Measurements from ENCODE around the gene PRSS38.
"Not testable (repeated sequence)": the region's sequence is repeated elsewhere in the genome, so short reads cannot be mapped to it uniquely, and the experiment has no call there.

Gene PRSS38

DNA sequence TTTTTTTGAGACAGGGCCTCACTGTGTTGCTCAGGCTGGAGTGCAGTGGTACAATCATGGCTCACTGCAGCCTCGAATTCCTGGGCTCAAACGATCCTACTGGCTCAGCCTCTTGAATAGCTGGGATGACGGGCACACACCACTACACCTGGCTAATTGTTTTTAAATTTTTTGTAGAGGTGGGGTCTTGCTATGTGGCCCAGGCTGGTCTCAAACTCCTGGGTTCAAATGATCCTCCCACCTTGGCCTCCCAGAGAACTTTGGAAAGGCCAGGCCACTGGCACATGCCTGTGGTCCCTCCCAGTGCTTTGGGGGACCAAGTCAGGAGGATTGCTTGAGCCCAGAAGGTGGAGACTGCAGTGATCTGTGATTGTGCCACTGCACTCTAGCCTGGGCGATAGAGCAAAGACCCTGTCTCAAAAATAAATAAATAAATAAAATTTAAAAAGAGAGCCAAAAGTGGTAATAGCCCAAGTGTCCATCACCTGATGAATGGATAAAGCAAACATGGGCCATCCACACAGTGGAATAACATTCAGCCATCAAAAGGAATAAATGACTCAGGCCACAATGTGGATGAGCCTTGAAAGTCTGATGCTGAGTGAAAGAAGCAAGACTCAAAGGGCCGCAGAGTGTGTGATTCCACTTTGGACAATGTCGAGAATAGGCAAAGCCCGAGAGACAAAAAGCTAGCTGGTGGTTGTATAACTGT is 40.8 kb downstream of the PRSS38 start:
- H3K4me3 ChIP-seq (ENCODE audit: low read depth, low read length): no peak overlapping the region
- TF ChIP-seq, protein P1, sequence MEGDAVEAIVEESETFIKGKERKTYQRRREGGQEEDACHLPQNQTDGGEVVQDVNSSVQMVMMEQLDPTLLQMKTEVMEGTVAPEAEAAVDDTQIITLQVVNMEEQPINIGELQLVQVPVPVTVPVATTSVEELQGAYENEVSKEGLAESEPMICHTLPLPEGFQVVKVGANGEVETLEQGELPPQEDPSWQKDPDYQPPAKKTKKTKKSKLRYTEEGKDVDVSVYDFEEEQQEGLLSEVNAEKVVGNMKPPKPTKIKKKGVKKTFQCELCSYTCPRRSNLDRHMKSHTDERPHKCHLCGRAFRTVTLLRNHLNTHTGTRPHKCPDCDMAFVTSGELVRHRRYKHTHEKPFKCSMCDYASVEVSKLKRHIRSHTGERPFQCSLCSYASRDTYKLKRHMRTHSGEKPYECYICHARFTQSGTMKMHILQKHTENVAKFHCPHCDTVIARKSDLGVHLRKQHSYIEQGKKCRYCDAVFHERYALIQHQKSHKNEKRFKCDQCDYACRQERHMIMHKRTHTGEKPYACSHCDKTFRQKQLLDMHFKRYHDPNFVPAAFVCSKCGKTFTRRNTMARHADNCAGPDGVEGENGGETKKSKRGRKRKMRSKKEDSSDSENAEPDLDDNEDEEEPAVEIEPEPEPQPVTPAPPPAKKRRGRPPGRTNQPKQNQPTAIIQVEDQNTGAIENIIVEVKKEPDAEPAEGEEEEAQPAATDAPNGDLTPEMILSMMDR (IDR thresholded peaks at IDR 0.05; ENCODE audit: borderline replicate concordance, insufficient read depth, low read depth, low read length): no peak

GRCh38 chr1:227864882-227865281 is 49.4 kb downstream of the PRSS38 start:
- H3K4me3 ChIP-seq (ENCODE audit: low read depth, low read length): no peak overlapping the region
- TF ChIP-seq, protein P1 (IDR thresholded peaks at IDR 0.05; ENCODE audit: borderline replicate concordance, insufficient read depth, low read depth, low read length): no peak

DNA sequence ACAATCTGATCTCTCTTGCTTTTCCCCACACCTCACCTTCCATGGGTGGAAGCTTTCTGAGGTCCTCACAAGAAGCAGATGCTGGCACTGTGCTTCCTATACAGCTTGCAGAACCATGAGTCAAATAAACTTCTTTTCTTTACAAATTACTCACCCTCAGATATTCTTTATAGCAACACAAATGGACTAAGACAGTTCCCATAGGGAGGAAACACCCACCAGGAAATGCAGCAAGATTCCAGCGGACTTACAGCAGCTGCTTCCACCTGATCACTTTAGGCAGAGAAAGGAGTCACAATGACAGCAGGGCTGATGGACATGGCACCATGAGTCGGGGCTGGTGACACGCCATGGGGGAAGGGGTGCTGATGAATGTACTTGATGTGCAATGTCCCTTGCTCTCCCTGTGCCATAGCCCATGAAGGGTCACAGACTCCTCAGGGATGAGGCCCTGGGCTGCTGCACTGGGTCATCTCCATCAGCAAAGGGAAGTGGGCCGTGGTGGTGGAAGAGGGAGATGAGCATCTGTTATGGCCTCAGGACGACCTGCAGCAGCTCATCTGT is 53.9 kb downstream of the PRSS38 start:
- TF ChIP-seq, protein P1 (IDR thresholded peaks at IDR 0.05; ENCODE audit: borderline replicate concordance, insufficient read depth, low read depth, low read length): no peak
- no peak overlapping the region for H3K4me3 ChIP-seq (ENCODE audit: low read depth, low read length)

DNA sequence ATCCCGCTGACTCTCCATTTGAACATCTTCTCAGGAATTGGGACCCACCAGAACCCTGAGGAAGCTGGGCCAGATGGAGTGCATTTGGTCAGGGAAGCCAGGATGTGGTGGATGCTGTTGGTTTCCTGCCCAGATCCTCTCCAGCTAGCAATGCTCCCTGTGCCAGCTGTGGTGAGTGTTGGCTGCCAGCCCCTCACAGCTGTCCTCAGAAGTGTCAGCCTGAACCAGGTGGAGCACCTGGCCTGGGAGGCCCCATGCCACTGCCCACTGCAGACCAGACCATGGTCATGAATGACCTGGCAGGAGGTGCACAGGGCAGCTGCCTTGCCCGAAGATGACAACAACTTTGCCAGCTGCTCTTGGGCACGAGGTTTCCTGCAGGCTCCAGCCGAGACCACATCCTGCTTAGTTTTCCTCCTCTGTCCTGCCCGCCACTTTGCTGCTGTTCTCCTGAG is 54.4 kb downstream of the PRSS38 start:
- TF ChIP-seq, protein P1 (IDR thresholded peaks at IDR 0.05; ENCODE audit: borderline replicate concordance, insufficient read depth, low read depth, low read length): no peak
- H3K4me3 ChIP-seq (ENCODE audit: low read depth, low read length): no peak overlapping the region

- H3K4me3 ChIP-seq (ENCODE audit: low read depth, low read length): no peak overlapping the region
- TF ChIP-seq, protein P1 (IDR thresholded peaks at IDR 0.05; ENCODE audit: borderline replicate concordance, insufficient read depth, low read depth, low read length): no peak
Measured at GRCh38 chr1:227870366-227870765, 54.9 kb downstream of the PRSS38 start.

DNA sequence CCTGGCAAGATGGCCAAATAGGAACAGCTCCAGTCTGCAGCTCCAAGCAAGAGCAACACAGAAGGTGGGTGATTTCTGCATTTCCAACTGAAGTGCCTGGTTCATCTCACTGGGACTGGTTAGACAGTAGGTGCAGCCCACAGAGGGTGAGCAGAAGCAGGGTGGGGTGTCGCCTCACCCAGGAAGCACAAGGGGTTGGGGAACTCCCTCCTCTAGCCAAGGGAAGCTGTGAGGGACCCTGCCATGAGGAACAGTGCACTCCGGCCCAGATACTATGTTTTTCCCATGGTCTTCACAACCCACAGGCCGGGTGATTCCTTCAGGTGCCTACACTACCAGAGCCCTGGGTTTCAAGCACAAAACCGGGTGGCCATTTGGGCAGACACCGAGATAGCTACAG is 56.4 kb downstream of the PRSS38 start:
- H3K4me3 ChIP-seq (ENCODE audit: low read depth, low read length): not testable (repeated sequence)

DNA sequence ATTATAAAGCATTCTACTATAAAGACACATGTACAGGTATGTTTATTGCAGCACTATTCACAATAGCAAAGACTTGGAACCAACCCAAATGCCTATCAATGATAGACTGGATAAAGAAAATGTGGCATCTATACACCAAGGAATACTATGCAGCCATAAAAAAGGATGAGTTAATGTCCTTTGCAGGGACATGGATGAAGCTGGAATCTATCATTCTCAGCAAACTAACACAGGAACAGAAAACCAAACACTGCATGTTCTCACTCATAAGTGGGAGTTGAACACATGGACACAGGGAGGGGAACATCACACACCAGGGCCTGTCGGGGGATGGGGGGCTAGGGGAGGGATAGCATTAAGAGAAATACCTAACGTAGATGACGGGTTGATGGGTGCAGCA is 62.3 kb downstream of the PRSS38 start:
- H3K4me3 ChIP-seq (ENCODE audit: low read depth, low read length): not testable (repeated sequence)

DNA sequence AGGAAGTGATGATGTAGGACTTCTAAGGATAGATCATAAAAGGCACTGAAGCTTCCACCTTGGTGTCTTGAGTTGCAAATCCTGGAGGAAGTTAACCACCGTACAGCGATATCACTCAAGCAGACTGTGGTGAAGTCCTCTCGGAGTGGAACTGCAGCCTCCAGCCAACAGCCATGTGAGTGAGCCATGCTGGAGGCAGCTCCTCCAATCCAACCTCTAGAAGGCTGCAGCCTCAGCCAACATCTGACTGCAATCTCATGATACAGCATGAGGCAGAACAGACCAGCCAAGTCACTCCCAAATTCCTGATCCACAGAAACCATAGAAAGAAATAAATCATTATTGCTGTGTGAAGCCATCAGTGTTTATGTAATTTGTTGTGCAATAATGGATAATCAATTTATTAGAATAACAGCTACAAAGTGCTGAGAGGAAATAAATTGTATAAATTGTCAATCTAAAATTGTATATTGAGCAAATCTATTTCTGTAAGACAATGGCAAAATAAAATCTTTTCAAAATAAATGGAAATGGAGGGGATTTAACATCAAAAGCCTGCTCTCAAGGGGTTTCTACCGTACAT is 65.0 kb downstream of the PRSS38 start:
- H3K4me3 ChIP-seq (ENCODE audit: low read depth, low read length): no peak overlapping the region
- TF ChIP-seq, protein P1 (IDR thresholded peaks at IDR 0.05; ENCODE audit: borderline replicate concordance, insufficient read depth, low read depth, low read length): no peak

Data from GM12875 (cell line).